Psoas muscle (tissue), 8 donors: Measurements from ENCODE around the gene HS6ST2. TPM values are rescaled to one million over a fixed set of nuclear protein-coding genes. Genes with fewer than 3 reads are reported as not detected.
"Not testable (repeated sequence)": the region's sequence is repeated elsewhere in the genome, so short reads cannot be mapped to it uniquely, and the experiment has no call there.

Source experiments
- ATAC-seq, 4 donors: fragments of 200-7000 bp; cut with Tn5 transposase; one replicate each; pipeline ENCODE4 v1.9.1; 2020; ENCODE audit warnings: moderate library complexity in 3 of 4, mild to moderate bottlenecking in 2 of 4
- DNase-seq, 2 donors: peaks; one replicate each; pipeline ENCODE4 v3.0.0-alpha.2; 2020
- H3K27ac ChIP-seq: fragments of 200-600 bp; one replicate; pipeline ENCODE4 v1.8.0; 2022
- H3K27me3 ChIP-seq, 3 donors: fragments of 200-600 bp in 1 of 3; one replicate each; pipeline versions ENCODE4 v1.6.1 to v1.8.0; 2013 to 2022; ENCODE audit warnings: low read length in 2 of 3, mild to moderate bottlenecking in 2 of 3, moderate library complexity in 1 of 3; ENCODE audit not compliant: insufficient read depth in 3 of 3
- H3K36me3 ChIP-seq, 2 donors: fragments of 200-600 bp in 1 of 2; one replicate each; pipeline versions ENCODE4 v1.6.1 to v1.8.0; 2013 to 2022; ENCODE audit warnings: low read depth in 1 of 2, mild to moderate bottlenecking in 1 of 2, moderate library complexity in 1 of 2; ENCODE audit not compliant: insufficient read depth in 1 of 2
- H3K4me1 ChIP-seq: fragments of 200-600 bp; one replicate; pipeline ENCODE4 v1.8.0; 2022
- H3K4me3 ChIP-seq: fragments of 200-600 bp; one replicate; pipeline ENCODE4 v1.8.0; 2022; ENCODE audit warnings: mild to moderate bottlenecking
- H3K9me3 ChIP-seq: fragments of 200-600 bp; one replicate; pipeline ENCODE4 v1.8.0; 2022
- CTCF ChIP-seq: fragments of 200-600 bp; IDR thresholded peaks from one replicate; pipeline ENCODE4 v1.8.0; 2022; ENCODE audit warnings: antibody characterized with exemption
- WGBS, 3 donors: extraction: QIAGEN DNeasy Blood & Tissue Kit; methylation state at CpG; one replicate each; pipeline versions ENCODE4 v1.1.6 to v1.1.7; 2013; 5-methylcytosine and 5-hydroxymethylcytosine counted together
- intact Hi-C, 2 donors: fragments of 100-400 bp; cut with DNase I; formaldehyde crosslinking; loops; one replicate each; pipeline versions ENCODE4 v1.11.0 to v1.14.2; 2022
- polyA plus RNA-seq, 3 donors: library from polyadenylated mRNA; stranded (reverse); fragments of 200-250 nt; gene quantifications; one replicate each; pipeline ENCODE4 v1.2.3, GENCODE V29; 2013
- total RNA-seq, 4 donors: library from RNA; stranded (reverse); fragmentation: NEBNext Ultra II Directional in 2 of 4; extraction: Animal tissue kit (Norgen Biotek cat#: 25700) in 2 of 4; gene quantifications; one replicate each; pipeline versions ENCODE4 v1.2.1 to v1.2.4, GENCODE V29; 2021 to 2023
- donor health status: healthy with polysubstance abuse.
- donor health status: DM: no; HTN: no; CAD: no; lungs with moderate emphysema.
- donor health status: Bipolar disorder and iron deficiency.
- donor health status: healthy.
- donor health status: DM: yes; HTN: yes; CAD: no.
- donor health status: DM: no; HTN: no; CAD: no.
- donor health status: DM: no; HTN: no; CAD: no.
- donor health status: DM: yes; HTN: yes; CAD: no.

Gene HS6ST2
- total and polyA plus RNA-seq, 7 donors, result 0.30 to 10.0 (median 1.3) TPM

- intact Hi-C loops, result loop anchor here in 1 of 2 donors (10.0 kb wide), 1 partner anchor 209 kb away; no protein-coding TSS in a partner anchor
- Histone ChIP-seq H3K27me3 (peaks cover 0 to 27% (median 0%) of the 10 kb centered on the region in 3 donors), H3K4me3 (no peak overlapping the region), H3K9me3 (no peaks in the 10 kb centered on the region), H3K36me3 (no peaks in the 10 kb centered on the region), H3K27ac (no peak overlapping the region), H3K4me1 (no peaks in the 10 kb centered on the region)
- 48 to 74% (median 63%) methylated on average over 7 of the region's 7 CpGs for WGBS, 3 donors
- no peak for TF ChIP-seq CTCF
- no peak for DNase-seq
- no peak for ATAC-seq
Measured at GRCh38 chrX:132953354-132953753, 5.1 kb downstream of the HS6ST2 start.

- DNase-seq, result no peak
- Histone ChIP-seq H3K4me3 (no peak overlapping the region), H3K9me3 (no peaks in the 10 kb centered on the region), H3K27ac (no peak overlapping the region), H3K4me1 (no peaks in the 10 kb centered on the region), H3K36me3 (no peaks in the 10 kb centered on the region), H3K27me3 (no peaks in the 10 kb centered on the region)
- TF ChIP-seq CTCF, result no peak
- intact Hi-C loops, result no loop called here
- ATAC-seq, result no peak
- 39 to 73% (median 73%) methylated on average over 4 of the region's 4 CpGs for WGBS, 3 donors
Measured at GRCh38 chrX:132948648-132949260, 9.7 kb downstream of the HS6ST2 start.

GRCh38 chrX:132945055-132945599, 13.3 kb downstream of the HS6ST2 start:
- H3K36me3 ChIP-seq, DNase-seq, H3K27me3 ChIP-seq, H3K9me3 ChIP-seq, ATAC-seq, H3K4me3 ChIP-seq, intact Hi-C loops, H3K4me1 ChIP-seq, H3K27ac ChIP-seq: not testable (repeated sequence)
- 82 to 95% (median 95%) methylated on average over 3 of the region's 4 CpGs for WGBS, 3 donors

- ATAC-seq (no peak), DNase-seq (no peak)
- 49 to 57% (median 51%) methylated on average over 4 of the region's 4 CpGs for WGBS, 3 donors
- peaks cover 0 to 10% (median 0%) of the 10 kb centered on the region in 3 donors for H3K27me3 ChIP-seq
- no peak for TF ChIP-seq CTCF
- H3K4me3 ChIP-seq, result no peak overlapping the region
- no peaks in the 10 kb centered on the region for H3K4me1 ChIP-seq
- no peak overlapping the region for H3K27ac ChIP-seq
- H3K9me3 ChIP-seq, result no peaks in the 10 kb centered on the region
- H3K36me3 ChIP-seq, result no peaks in the 10 kb centered on the region
- intact Hi-C loops, result no loop called here
Measured at GRCh38 chrX:132940727-132941327, 17.6 kb downstream of the HS6ST2 start.

GRCh38 chrX:132933170-132933569, 25.3 kb downstream of the HS6ST2 start:
- DNase-seq, result no peak
- TF ChIP-seq CTCF, result no peak
- Histone ChIP-seq H3K27ac (no peak overlapping the region), H3K4me1 (no peaks in the 10 kb centered on the region), H3K36me3 (no peaks in the 10 kb centered on the region), H3K9me3 (no peaks in the 10 kb centered on the region), H3K27me3 (no peaks in the 10 kb centered on the region), H3K4me3 (no peak overlapping the region)
- WGBS, 3 donors, result 89 to 98% (median 96%) methylated on average over 8 of the region's 8 CpGs
- ATAC-seq, result no peak
- intact Hi-C loops, result no loop called here
